ENCODE measurements around the gene SEC61A2. TPM values are rescaled to one million over a fixed set of nuclear protein-coding genes. Genes with fewer than 3 reads are reported as not detected.
A peak's percentile ranks its signal among the peaks of the same experiment; 100 is the strongest.

SEC61A2 gene
- total RNA-seq, 2 donors from 2014 or later: 0.66 to 4.2 TPM

DNA sequence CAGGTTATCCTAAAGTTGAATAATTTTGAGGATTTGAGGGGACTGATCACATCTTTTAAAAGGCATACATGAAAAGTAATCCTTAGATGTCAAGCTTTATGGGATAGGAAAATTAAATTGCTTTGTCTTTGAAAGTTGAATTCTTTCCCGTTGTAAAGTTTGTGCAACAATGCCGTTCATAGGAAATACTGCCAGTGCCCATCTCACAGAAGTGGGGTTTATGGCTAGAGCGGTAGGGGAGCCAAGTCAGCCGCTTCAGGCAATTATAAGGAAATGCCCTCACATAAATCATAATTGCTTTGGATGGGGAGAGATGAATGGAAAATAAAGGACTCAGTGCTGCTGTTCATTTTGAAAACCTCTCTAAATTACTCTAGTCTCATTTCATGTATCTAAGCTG lies 84.6 kb downstream of the SEC61A2 start:
- H3K4me1 ChIP-seq: peaks cover 13% of the 10 kb centered on the region
- H3K27ac ChIP-seq: peak overlapping the region in 1 of 4 donors; percentile 22
- ATAC-seq (no peak), DNase-seq (no peak)
- H3K4me3 ChIP-seq: no peak overlapping the region
- H3K27me3 ChIP-seq: no peaks in the 10 kb centered on the region
- TF ChIP-seq POLR2A (IDR thresholded peaks at IDR 0.05): no peak
- TF ChIP-seq, protein P1, sequence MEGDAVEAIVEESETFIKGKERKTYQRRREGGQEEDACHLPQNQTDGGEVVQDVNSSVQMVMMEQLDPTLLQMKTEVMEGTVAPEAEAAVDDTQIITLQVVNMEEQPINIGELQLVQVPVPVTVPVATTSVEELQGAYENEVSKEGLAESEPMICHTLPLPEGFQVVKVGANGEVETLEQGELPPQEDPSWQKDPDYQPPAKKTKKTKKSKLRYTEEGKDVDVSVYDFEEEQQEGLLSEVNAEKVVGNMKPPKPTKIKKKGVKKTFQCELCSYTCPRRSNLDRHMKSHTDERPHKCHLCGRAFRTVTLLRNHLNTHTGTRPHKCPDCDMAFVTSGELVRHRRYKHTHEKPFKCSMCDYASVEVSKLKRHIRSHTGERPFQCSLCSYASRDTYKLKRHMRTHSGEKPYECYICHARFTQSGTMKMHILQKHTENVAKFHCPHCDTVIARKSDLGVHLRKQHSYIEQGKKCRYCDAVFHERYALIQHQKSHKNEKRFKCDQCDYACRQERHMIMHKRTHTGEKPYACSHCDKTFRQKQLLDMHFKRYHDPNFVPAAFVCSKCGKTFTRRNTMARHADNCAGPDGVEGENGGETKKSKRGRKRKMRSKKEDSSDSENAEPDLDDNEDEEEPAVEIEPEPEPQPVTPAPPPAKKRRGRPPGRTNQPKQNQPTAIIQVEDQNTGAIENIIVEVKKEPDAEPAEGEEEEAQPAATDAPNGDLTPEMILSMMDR (IDR thresholded peaks at IDR 0.05): no peak
- peaks cover 6 to 13% of the 10 kb centered on the region in 2 donors for H3K36me3 ChIP-seq (replicated peaks in 1 of 2; ENCODE audit: insufficient read depth in 1 of 2, low read depth in 2 of 2)
- intact Hi-C loops (cut with DNase I): no loop called here
- H3K9me3 ChIP-seq: no peaks in the 10 kb centered on the region
- 66 to 72% methylated on average over 4 of the region's 4 CpGs for WGBS, 2 donors

DNA sequence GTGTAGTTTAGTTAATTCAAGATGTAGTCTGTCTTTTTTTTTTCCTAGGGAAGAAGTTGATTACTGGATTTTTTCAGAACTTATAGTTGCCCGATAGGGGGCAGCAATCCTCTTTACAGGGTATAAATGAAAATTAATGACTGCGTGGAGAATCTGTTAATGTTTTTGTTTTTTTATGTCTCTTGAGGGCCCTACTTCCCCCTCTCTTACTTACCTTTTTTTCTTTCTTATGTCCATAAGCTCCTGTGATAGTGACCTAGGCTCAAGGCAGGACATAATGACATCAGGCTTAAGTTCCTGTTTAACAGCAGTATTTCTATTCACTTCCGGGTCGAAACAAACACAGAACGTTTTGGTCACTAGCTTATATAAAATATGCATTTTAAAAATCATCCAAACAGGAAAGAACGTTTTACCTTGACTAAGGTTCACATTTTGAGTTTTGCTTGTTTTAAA lies 85.3 kb downstream of the SEC61A2 start:
- peaks cover 13% of the 10 kb centered on the region for H3K4me1 ChIP-seq
- ATAC-seq: peak; percentile 80
- H3K36me3 ChIP-seq (replicated peaks in 1 of 2; ENCODE audit: insufficient read depth in 1 of 2, low read depth in 2 of 2): peaks cover 6 to 13% of the 10 kb centered on the region in 2 donors
- 13 to 24% methylated on average over 6 of the region's 6 CpGs for WGBS, 2 donors
- no peaks in the 10 kb centered on the region for H3K27me3 ChIP-seq
- no peaks in the 10 kb centered on the region for H3K9me3 ChIP-seq
- H3K4me3 ChIP-seq: no peak overlapping the region
- H3K27ac ChIP-seq: peak overlapping the region in 2 of 4 donors; percentile 7 to 22
- intact Hi-C loops (cut with DNase I): no loop called here
- DNase-seq: peak; percentile 26 to 51 (median 40)
- no peak for TF ChIP-seq POLR2A (IDR thresholded peaks at IDR 0.05)
- TF ChIP-seq, protein P1 (IDR thresholded peaks at IDR 0.05): peak; percentile 40 to 78 (median 62)

MicroRNA genes within 50 kb of the gene (microRNA counts, 767-probe panel; counts per million panel counts)
- 0 to 736 counts per million in 2 donors for microRNA hsa-miR-548ak

Small RNAs within 50 kb of the gene (microRNA-seq; reads per million reads assigned to microRNA genes)
- gene MIR548AK (ENCODE audit: borderline number of aligned reads in 2 of 2, borderline replicate concordance in 2 of 2): 0 reads per million in 2 donors

Small RNAs within 50 kb of the gene (small RNA-seq; reads per million reads assigned to genes)
- gene MIR548AK: not detected
- gene RNU6-88P: not detected

Other genes with a start within 250 kb of the SEC61A2 start
- 10 to 100 TPM; 11.2 to 16.9 TPM for gene UPF2, start 86.9 kb upstream of the SEC61A2 start, total RNA-seq
- gene DHTKD1, start 60.7 kb upstream of the SEC61A2 start, total RNA-seq: 10 to 100 TPM; 20.8 to 36.6 TPM
- 10 to 100 TPM; 20.8 to 33.6 TPM for gene NUDT5, start 66.2 kb downstream of the SEC61A2 start, total RNA-seq
- 10 to 100 TPM; 28.3 to 38.2 TPM for gene CDC123, start 66.5 kb downstream of the SEC61A2 start, total RNA-seq
- gene CAMK1D, start 219.9 kb downstream of the SEC61A2 start, total RNA-seq: 10 to 100 TPM; 12.5 to 14.2 TPM

Data from body of pancreas (tissue), 4 donors.